WTC11 (cell line): ENCODE results near the gene CFAP77.

ENCODE experiments used
- CTCF ChIP-seq: fragments of 200-600 bp; IDR thresholded peaks from 2 replicates; pipeline ENCODE4 v1.8.0; 2022; ENCODE audit warnings: antibody characterized with exemption
- NFE2L1 ChIP-seq: sonication (generic); formaldehyde crosslinking; IDR thresholded peaks from 2 replicates; pipeline ENCODE4 v1.8.1; 2023; ENCODE audit warnings: missing genetic modification reagents
- PRRX2 ChIP-seq: fragments of 250-450 bp; sonication (Bioruptor Pico); IDR thresholded peaks from 2 replicates; pipeline ENCODE4 v1.8.0; 2021; ENCODE audit warnings: mild to moderate bottlenecking
- ZSCAN18 ChIP-seq: fragments of 250-450 bp; sonication (Bioruptor Pico); IDR thresholded peaks from 2 replicates; pipeline ENCODE4 v2.1.2; 2022; ENCODE audit warnings: mild to moderate bottlenecking, moderate library complexity
- TF ChIP-seq, protein P1 (sequence below): sonication (generic); formaldehyde crosslinking; IDR thresholded peaks from 2 replicates; pipeline ENCODE4 v1.8.1; 2023; ENCODE audit warnings: mild to moderate bottlenecking, missing genetic modification reagents, moderate library complexity
- TF ChIP-seq, protein P2 (sequence below): sonication (generic); formaldehyde crosslinking; IDR thresholded peaks from 2 replicates; pipeline ENCODE4 v1.8.1; 2023; ENCODE audit warnings: mild to moderate bottlenecking, missing genetic modification reagents, moderate library complexity

DNA sequence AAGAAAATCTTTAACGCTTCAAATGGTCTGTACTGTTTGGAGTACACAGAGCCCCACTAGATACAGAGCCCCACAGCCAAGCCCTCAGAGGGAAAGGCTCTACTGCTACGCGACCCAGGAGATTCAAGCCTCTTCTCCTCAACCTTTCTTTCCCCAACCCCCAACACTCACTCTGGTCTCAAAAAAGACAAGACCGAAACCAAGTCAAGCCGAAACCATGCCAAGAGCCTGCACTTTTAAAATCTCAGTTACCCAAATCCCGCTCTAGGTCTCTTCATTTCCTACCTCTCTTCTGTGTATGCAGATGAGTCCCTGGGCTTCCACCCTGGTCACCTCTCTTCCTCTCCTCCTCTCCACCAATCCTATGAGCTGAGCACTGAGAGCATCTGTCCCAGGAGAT is 204.3 kb downstream of the CFAP77 start:
- no peak for TF ChIP-seq CTCF
- TF ChIP-seq, protein P1, sequence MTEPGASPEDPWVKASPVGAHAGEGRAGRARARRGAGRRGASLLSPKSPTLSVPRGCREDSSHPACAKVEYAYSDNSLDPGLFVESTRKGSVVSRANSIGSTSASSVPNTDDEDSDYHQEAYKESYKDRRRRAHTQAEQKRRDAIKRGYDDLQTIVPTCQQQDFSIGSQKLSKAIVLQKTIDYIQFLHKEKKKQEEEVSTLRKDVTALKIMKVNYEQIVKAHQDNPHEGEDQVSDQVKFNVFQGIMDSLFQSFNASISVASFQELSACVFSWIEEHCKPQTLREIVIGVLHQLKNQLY (CRISPR knock-in tag): no peak
- TF ChIP-seq ZSCAN18 (CRISPR knock-in tag): no peak
- TF ChIP-seq, protein P2, sequence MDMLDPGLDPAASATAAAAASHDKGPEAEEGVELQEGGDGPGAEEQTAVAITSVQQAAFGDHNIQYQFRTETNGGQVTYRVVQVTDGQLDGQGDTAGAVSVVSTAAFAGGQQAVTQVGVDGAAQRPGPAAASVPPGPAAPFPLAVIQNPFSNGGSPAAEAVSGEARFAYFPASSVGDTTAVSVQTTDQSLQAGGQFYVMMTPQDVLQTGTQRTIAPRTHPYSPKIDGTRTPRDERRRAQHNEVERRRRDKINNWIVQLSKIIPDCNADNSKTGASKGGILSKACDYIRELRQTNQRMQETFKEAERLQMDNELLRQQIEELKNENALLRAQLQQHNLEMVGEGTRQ (CRISPR knock-in tag): no peak
- no peak for TF ChIP-seq PRRX2 (CRISPR knock-in tag)
- no peak for TF ChIP-seq NFE2L1
